ENCODE measurements around the gene RYR1.

Gene RYR1

DNA sequence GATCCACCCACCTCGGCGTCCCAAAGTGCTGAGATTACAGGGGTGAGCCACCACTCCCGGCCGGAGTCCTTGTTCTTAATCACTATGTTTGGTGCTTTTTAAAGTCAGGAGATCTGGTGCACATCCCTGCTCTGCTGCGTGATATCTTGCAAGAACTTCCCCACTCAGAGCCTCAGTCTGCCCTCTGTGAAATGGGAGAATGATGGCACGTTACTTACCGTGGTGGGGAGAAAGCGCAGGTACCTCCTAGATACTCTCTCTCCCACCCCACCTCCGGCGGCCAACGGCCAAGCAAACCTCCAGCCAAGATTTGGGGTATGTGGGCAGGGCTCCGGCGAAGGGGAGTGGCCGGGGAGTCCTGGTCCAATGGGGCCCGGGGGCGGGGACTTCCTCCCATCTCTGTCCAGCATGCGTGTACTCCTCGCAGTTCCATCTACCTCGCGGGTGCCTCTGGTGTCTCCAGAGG is at the start of gene RYR1:
RYR1 (plus strand) TSS at position 424 of the 466 bp plus-strand sequence. CDS start 139 bp downstream, outside the sequence.
- DNase-seq: peak; percentile 62

DNA sequence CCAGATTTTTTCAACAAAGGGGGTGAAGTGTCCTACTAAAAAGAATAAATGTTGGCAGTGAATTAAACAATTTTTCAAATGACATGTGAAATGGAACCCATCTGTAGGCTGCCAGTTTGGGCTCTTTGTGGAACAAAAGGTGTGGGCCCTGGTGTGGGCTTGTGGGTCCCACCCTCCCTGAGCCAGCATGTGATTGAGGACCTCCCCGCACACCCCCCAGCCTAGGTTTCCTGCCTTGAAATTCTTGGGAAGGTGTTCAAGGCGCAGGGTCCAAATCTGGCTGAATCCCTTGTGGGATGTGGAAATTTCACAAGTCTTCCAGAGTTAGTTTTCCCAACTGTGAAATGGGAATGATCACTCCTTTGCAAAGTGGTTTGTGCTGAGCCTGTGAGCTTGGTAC is 49.7 kb upstream of the RYR1 start:
- DNase-seq: no peak

DNA sequence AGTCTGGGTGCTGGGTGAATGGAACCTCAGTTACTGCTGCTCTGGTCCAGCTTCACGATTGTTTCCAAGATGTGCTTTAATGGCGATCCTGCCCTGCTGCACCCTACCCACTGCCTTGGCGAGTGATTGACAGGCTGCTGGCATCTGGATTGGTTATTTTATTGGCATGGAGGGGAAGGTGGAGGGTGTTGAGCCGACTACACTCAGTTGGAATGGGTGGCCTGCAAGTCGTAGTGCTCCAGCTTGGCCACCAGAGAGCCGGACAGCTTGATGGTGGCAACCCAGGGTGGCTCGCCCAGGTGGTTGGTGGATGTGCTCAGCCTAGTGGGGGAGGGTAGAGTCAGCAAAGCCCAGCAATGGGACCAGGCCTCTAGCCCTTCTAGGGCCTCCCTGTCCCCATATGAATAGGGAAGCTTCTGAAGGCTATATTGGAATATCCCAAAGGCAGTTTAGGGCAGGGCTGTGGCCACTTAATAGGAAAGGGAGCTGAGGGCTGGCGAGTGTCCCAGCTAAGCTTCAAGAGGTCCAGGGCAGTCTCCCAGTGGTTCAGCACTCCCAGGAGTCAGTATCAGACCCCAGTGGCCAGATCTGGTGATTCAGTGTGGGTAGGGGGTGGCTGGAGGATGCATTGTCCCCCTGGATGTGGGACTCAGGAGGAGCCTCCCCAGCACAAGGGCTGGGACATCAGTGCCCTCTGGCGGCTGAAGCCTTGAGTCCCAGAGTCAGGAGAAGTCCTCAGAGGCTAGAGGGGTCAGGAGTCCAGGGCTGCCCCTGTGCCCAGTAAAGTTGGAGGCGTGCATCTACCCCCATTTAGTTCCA is 49.1 kb upstream of the RYR1 start:
- no peak for DNase-seq

- DNase-seq: no peak
These were observed 48.3 kb upstream of the RYR1 start for GRCh38 chr19:38385057-38385803.

DNA sequence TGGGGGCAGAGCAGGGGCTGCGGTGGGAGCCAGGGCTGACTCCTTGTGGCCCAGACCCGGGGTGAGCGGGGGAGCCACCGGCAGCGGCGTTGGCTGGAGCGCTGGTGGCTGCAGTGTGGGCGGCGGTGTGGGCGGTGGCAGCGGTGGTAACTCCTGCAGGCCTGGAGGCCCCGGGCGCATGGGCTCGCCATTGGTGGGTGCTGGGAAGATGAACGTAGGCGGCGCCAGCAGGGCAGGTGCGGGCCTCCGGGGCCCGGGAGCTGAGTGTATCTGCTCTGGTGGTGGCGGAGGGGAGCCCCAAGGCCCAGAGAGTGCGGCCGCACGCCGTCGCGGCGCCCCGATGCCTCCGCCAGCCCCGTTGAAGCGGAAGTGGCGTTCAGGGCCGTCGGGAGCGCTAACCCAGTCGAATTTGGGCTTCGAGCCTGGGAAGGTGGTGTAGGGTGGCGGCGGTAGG is 47.7 kb upstream of the RYR1 start:
- DNase-seq: no peak

DNA sequence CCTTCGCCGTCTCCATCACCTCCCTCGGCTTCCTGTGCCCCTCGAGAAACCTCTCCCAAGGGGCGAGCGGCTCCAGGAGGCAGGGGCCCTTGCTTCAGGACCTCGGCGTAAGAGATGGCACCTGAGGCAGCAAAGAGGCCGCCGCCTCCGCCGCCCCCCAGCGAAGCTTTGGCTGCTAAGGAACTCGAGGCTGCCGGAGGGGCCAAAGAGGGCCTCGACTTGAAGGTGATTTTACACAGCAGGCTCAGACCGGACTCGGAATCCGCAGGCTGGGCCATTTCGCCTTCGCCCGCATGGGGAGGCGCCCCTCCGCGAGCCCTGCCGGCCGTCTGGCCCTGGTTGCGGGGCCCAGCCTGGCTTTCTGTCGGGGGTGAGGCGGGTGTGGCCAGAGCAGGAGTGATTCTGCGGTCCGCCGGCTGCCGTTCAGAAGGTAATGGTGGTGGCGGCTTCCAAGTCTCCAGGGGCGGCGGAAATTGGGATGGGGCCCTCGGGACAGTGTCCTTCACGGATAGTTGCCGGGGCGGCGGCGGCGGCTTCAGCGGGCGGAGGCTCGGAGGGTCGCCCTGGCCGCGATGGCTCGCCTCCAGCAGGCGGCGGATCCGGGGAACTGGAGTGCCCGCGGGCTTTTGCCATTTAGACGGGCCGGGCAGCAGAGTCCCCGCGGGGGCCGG is 47.1 kb upstream of the RYR1 start:
- no peak for DNase-seq

- no peak for DNase-seq
These were observed 46.4 kb upstream of the RYR1 start for GRCh38 chr19:38386971-38387549.

- DNase-seq: peak; percentile 84
These were observed 45.7 kb upstream of the RYR1 start, which contains the start of gene GGN for GRCh38 chr19:38387550-38388348. Gene GGN, minus strand, starts transcription at chr19:38388034. Its CDS starts 773 bp downstream, at chr19:38387261.

GRCh38 chr19:38388349-38389100 is 45.0 kb upstream of the RYR1 start, which contains the start of gene SPRED3:
Gene SPRED3, plus strand, starts transcription at chr19:38388697. Its CDS starts 1,606 bp downstream, at chr19:38390303.
- peak; percentile 53 for DNase-seq

DNA sequence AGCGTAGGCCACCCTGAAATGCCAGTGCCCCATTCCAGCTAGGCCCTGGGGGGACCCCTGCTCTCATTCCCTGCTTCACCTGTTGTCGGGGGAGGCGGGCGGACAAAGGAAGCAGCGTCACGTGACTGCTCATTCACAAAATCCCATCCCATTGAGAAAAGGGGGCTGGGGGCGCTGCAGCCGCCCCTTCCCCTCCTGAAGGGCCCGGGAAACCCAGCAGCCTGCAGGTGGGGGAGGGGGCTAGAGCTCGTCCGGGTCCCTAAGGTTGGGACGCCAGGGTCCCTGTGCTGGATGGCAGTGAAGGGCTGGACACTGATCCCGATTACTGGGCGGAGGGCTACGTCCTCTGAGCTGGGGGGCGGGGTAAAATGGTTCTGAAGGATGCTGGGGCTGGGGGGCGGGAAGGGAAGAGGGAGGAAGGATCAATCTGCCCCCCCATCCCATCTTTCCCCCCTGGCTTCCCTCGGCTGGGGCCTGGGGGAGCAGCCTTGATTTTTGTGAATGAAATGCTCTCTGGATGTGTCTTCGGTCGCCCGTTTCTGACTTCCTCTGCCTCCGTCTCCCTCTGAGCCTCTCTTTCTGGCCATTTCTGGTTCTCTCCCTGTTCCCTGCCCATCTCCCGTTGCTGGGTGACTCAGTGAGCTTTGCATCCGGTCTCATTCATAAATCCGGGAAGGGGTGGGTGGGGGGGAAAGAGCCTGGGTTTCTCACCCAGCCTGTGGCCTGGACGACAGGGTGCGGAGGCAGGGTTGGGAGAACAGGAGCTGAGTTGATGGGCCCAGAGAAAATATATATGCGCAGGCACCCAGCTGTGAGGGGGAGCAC is 44.2 kb upstream of the RYR1 start:
- no peak for DNase-seq

- DNase-seq: no peak
These were observed 43.2 kb upstream of the RYR1 start for GRCh38 chr19:38389957-38390924.

DNA sequence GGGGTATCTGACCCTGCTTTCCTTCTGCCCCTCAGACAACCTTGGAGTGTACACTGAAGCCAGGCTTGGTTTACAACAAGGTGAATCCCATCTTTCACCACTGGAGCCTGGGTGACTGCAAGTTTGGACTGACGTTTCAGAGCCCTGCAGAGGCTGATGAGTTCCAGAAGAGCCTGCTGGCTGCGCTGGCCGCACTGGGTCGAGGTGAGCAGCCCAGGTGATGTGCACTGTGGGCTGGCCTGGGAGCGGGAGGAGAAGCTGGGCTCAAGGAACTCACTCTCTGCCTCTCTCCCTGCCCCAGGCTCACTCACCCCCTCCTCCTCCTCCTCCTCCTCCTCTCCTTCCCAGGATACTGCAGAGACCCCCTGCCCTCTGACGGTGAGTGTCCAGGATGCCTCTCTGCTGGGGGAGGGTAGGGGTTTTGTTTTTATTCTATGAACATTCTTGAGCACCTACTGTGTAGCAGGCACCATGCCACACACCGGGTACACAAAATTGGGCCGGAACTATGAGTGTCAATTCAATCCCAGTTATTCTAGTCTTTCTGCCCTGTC is 41.5 kb upstream of the RYR1 start:
- DNase-seq: no peak

DNA sequence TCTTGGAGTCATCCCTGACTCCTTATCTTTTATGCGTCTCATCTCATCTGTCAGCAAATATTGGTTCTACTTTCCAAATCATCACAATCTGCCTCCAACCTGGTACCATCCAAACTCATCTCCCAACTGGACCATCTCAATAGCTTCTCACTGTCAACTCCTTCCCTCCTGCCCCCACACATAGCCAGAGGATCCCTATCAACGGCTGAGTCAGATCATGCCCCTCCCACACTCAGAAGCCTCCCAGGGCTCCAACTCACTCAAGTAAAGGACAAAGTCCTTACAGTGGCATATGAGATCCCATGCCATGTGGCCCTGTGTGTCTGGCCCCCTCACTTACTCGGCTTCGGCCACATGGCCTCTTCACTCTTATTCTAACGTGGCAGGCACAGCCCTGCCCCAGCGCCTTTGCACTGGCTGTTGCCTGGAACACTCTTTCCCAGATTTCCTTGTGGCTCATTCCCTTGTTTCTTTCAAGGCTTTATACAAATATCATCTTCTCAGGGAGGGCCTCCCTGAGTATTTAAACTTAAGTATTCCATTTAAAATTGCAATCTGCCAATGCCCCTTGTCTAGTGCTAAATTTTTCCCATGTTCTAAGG is 40.7 kb upstream of the RYR1 start:
- no peak for DNase-seq

GRCh38 chr19:38394488-38394887 is 39.0 kb upstream of the RYR1 start:
- DNase-seq: peak; percentile 77

DNA sequence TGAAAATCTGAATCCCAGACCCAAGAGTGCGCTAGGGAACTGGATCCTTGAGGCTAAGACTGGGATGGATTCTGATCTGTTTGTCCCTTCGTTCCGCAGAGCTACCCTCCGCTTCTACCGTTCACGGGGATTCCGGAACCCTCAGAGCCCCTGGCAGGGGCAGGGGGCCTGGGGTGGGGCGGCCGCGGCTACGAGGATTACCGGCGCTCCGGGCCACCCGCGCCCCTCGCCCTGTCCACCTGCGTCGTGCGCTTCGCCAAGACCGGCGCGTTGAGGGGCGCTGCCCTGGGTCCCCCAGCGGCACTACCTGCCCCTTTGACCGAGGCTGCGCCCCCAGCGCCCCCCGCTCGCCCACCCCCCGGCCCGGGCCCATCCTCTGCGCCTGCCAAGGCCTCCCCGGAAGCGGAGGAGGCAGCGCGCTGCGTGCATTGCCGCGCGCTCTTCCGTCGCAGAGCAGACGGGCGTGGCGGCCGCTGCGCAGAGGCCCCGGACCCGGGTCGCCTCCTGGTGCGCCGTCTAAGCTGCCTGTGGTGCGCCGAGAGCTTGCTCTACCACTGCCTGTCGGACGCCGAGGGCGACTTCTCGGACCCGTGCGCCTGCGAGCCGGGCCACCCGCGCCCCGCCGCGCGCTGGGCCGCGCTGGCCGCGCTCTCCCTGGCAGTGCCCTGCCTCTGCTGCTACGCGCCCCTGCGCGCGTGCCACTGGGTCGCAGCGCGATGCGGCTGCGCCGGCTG is 37.9 kb upstream of the RYR1 start:
- peak; percentile 66 for DNase-seq

GRCh38 chr19:38399081-38399480 is 34.4 kb upstream of the RYR1 start:
- no peak for DNase-seq

GRCh38 chr19:38399537-38399936 is 34.0 kb upstream of the RYR1 start:
- no peak for DNase-seq
